NCI-H1092 (cell line): ENCODE data around the gene KLF16.

ENCODE experiments used
- DNase-seq: peaks from one replicate; lab custom pipeline; 2025; lab: John Stamatoyannopoulos, UW

The KLF16 gene

GRCh38 chr19:1855040-1855827 is 8.1 kb downstream of the KLF16 start:
- DNase-seq = no peak

- DNase-seq = no peak
These were observed 8.8 kb downstream of the KLF16 start for GRCh38 chr19:1854542-1855039.

- DNase-seq = no peak
These were observed 9.3 kb downstream of the KLF16 start for GRCh38 chr19:1854039-1854541.

DNA sequence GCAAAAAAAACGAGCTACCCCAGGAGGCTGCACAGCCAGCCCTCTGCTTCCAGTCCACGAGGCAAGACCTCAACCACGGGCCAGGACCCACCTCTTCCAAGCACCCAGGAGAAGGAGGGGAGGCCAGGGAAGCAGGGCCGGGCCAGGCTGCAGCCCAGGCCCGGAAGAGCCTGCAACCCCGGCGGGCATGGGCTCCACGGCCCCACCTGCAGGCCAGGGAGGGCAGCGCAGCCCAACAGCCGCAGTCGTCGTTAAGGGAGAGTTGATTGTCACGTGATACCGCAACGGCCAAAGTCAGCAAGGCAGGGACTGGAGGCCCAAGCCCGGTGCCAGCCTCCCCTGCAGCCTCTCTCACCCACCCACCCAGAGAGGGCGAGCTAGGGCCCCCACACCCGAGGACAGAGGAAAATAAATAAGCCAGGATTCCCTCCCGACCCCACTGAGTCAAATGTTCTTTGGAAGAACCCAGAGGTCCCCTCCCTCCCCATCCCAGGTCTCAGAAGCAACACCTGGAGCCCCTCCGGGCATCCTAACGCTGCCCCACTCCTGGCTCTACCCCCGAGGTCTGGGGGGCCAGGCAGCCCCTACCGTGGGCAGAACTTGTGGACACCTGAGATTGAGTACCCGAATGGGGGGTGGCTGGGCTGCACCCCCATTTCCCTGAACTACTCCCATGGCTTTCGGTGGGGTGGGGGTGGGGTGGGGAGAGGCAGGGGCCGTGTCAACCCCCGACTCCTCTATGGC is 9.9 kb downstream of the KLF16 start:
- DNase-seq = no peak

- no peak for DNase-seq
These were observed 10.7 kb downstream of the KLF16 start for GRCh38 chr19:1852581-1853128.

DNA sequence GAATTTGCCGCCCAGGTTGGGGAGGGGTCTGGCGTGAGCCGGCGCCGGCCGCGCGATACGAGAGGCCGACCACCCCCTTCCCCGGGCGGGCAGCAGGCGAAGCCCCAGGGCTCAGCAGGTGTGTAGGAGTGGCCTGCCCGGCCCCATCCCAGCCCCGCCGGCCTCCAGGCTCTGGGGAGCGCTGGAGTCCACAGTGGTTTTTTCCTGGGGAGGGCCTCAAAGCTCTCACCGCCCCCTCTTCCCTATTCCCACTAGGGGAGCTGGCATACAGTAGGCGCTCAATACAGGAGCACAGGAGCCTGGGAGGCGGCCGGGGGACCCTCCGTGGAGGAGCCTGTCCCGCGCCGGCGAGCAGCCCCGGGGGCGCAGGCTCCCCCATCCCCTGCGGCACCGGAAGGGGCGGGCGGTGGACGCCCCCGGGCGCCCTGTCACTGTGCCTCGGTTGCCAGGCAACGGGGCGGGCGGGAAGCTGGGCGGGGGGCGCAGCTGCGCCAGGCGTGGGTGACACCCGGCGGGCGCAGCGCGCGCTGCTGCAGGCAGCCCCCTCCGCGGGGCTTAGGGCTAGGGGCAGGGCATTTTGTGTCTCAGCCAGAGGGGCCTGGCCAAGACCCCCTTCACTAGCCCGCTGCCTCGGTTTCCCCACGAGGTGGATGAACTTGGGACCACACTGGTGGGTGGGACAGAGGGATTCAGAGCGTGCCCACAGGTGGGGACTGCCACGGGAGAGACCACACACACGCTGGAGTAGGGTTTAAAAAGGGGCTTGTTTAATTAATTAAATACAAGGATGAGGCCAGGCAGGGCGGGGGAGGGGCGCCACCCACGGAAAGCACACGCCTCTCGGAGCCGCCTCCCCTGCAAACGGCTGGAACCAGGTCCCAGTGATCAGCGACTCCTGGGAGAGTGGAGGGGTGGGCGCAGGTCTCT is 11.5 kb downstream of the KLF16 start:
- DNase-seq = peak; percentile 70

GRCh38 chr19:1850809-1851653 is 12.3 kb downstream of the KLF16 start:
- no peak for DNase-seq

- DNase-seq = no peak
These were observed 13.4 kb downstream of the KLF16 start for GRCh38 chr19:1849886-1850398.

GRCh38 chr19:1849132-1849474 is 14.3 kb downstream of the KLF16 start:
- DNase-seq = no peak

DNA sequence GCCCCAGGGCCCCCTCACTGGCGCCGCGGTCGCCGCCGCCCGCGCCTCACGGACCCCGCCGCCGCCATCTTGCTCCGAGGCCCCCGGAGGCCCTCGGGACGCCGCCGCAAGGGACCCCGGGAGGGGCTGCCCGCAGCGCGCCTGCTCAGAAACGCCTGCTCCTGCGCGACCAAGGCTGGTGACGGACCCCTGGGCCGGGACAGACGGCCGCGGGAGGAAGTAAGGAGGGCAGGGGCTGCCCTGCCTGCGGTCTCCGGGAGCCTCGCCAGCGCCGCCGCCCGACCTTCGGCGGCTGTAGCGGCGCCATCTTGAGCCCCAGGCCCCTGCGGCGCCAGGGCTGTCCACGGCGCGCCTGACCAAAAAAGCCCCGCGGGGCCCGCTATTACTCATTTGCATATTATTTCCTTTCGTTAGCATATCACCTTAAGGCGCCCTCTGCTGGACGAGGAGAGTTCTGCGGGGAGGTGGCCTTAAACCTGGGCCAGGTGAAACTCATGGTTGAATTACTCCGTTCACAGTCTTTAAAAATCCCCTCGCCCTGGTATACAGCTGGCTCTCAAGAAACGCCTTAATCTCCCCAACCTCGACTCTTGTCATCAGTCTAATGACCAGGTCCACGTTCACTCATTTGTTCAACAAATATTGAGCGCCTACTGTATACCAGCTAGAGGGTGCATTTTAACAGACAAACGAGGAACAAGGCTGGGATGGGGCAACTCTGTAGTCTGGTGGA is 14.8 kb downstream of the KLF16 start, which contains the start of gene REXO1:
REXO1 (minus strand) TSS at position 85 of the 733 bp plus-strand sequence. CDS start 125 bp downstream, outside the sequence.
- peak; percentile 93 for DNase-seq

DNA sequence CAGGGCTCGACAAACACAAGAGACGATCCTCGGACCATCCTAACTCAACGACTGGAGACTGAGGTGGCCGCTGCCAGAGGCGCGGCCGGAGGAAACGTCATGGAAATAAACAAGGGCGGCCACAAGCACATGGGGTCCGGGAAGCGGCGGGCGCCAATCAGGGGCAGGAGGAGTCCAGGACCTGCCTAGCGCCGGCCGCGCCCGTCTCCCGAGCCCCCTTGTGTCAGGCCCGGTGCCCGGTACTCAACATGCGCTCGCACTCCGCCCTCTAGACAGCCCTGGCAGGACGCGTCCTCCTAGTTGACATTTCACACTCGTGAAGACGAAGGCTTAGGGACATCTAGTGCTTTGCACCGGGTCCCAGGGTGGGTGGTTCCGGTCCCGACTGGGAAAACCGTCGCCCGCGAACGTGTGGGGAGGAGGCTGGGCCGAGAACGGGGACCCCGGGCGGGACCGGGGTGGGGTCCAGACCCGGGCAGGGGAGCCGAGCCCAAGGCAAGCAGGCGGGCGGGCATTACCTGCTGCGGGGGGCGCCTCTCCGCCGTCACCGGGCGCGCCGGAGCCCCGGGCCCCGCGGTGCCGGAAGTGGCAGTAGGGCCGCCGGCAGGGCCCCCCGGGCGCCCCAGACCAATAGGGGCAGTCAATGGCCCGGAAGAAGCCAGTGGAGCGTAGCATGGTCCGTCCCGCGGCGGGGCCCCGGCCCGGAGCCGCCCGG is 15.5 kb downstream of the KLF16 start:
- no peak for DNase-seq

GRCh38 chr19:1847348-1847683 is 16.1 kb downstream of the KLF16 start:
- no peak for DNase-seq

DNA sequence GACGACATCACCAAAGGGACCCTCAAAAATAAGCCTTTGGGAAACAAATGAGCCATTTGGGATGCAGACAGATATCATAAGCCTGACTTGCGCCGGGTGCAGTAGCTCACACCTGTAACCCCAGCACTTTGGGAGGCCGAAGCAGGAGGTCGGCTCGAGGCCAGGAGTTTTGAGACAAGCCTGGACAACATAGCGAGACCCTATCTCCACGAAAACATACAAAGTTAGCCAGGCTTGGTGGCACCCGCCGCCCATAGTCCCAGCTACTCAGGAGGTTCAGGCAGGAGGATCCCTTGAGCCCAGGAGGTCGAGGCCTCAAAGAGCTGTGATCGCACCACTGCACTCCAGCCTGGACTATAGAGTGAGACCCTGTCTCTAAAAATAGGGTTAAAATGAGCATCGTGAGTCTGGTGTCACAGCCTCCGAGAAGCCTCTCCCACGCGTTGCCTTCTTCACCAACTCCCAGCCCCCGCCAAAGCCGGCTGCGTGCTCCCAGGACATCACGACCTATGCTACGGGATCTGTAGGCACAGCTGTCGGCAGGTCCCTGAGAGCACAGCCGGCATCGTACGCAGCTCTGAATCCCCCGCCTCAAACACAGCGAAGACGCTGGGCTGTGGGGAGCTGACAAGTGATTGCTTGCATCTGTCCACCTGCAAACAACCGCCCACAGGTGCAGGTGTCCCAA is 16.7 kb downstream of the KLF16 start:
- no peak for DNase-seq

GRCh38 chr19:1845642-1846041 is 17.7 kb downstream of the KLF16 start:
- no peak for DNase-seq

GRCh38 chr19:1845125-1845515 is 18.3 kb downstream of the KLF16 start:
- DNase-seq = no peak

GRCh38 chr19:1844513-1845124 is 18.8 kb downstream of the KLF16 start:
- DNase-seq = no peak

DNA sequence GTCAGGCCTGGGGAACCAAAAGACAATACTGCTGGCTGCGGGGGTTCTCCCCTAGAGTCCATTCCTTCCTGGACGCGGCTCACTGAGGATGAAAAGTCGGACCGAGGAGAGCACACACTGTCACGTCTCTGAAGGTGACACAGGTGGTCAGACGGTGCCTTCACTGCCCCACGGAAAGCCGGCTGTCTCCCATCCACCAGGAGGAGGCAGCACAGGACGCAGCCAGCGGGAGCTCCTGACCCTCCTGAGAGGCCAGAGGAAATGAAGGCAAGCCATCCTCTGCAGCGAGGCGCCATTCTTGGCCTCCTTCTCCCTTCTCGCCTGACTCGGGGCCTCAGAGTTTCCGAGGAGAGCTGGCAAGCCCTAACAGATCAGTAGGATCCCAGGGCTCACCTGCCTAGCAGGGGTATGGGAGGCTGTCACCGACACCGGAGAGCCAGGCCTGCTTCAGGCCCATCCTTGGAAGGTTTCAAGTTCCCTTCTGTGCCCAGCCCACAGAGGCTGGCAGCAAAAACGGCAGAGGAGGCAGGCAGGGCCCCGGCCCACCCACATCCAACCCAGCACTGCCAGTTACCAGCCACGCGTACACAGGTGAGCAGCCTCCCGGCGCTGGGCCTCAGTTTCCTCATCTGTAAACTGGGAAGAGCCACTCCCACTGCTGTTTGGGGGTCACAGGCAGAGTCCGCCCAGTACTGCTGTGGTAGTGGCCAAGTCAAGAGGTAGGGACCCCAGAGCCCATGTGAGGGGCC is 19.6 kb downstream of the KLF16 start:
- DNase-seq = no peak
